CD4-positive, alpha-beta T cell treated with Interferon alpha-2 for 1 hour (primary cell): ENCODE data around the gene F12.
"Not testable (repeated sequence)": the region's sequence is repeated elsewhere in the genome, so short reads cannot be mapped to it uniquely, and the experiment has no call there.

Source experiments
- DNase-seq, 2 donors: peaks; one replicate each; pipeline ENCODE4 v3.0.0-alpha.2; 2020 to 2022

Gene F12

GRCh38 chr5:177385720-177386119 lies 23.6 kb downstream of the F12 start:
- no peak for DNase-seq

- no peak for DNase-seq
Observed at GRCh38 chr5:177384134-177384533, 25.2 kb downstream of the F12 start, which contains the start of gene SLC34A1. Gene SLC34A1, plus strand, starts transcription at chr5:177384434. Its CDS starts 1,308 bp downstream, at chr5:177385742.

- no peak for DNase-seq
Observed at GRCh38 chr5:177383181-177383580, 26.2 kb downstream of the F12 start.

- no peak for DNase-seq
Observed at GRCh38 chr5:177382423-177383029, 26.8 kb downstream of the F12 start.

- DNase-seq: no peak
Observed at GRCh38 chr5:177380805-177381126, 28.6 kb downstream of the F12 start.

GRCh38 chr5:177378884-177379883 lies 30.2 kb downstream of the F12 start:
- DNase-seq: no peak

GRCh38 chr5:177377851-177378776 lies 31.2 kb downstream of the F12 start:
- DNase-seq: no peak

GRCh38 chr5:177376107-177376506 lies 33.3 kb downstream of the F12 start:
- DNase-seq: no peak

- DNase-seq: not testable (repeated sequence)
Observed at GRCh38 chr5:177375516-177375915, 33.8 kb downstream of the F12 start.

GRCh38 chr5:177374211-177374610 lies 35.2 kb downstream of the F12 start:
- DNase-seq: no peak

GRCh38 chr5:177373806-177374205 lies 35.6 kb downstream of the F12 start:
- DNase-seq: no peak

GRCh38 chr5:177372910-177373309 lies 36.5 kb downstream of the F12 start:
- peak in 1 of 2 donors; percentile 33 for DNase-seq

GRCh38 chr5:177372034-177372896 lies 37.1 kb downstream of the F12 start:
- peak in 1 of 2 donors; percentile 37 for DNase-seq

- DNase-seq: no peak
Observed at GRCh38 chr5:177371120-177372033, 38.0 kb downstream of the F12 start.

GRCh38 chr5:177370488-177371119 lies 38.8 kb downstream of the F12 start:
- DNase-seq: peak; percentile 52 to 81

- no peak for DNase-seq
Observed at GRCh38 chr5:177369645-177370440, 39.5 kb downstream of the F12 start.

GRCh38 chr5:177368869-177369644 lies 40.3 kb downstream of the F12 start:
- DNase-seq: peak in 1 of 2 donors; percentile 40
